ENCODE results near the gene CDC14A. TPM values are rescaled to one million over a fixed set of nuclear protein-coding genes. Genes with fewer than 3 reads are reported as not detected.

Gene CDC14A, protein sequence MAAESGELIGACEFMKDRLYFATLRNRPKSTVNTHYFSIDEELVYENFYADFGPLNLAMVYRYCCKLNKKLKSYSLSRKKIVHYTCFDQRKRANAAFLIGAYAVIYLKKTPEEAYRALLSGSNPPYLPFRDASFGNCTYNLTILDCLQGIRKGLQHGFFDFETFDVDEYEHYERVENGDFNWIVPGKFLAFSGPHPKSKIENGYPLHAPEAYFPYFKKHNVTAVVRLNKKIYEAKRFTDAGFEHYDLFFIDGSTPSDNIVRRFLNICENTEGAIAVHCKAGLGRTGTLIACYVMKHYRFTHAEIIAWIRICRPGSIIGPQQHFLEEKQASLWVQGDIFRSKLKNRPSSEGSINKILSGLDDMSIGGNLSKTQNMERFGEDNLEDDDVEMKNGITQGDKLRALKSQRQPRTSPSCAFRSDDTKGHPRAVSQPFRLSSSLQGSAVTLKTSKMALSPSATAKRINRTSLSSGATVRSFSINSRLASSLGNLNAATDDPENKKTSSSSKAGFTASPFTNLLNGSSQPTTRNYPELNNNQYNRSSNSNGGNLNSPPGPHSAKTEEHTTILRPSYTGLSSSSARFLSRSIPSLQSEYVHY
- 2.6 and 3.6 TPM in 2 replicates for total RNA-seq (2022)
- Bru-seq, nascent RNA = percentile 49 among the genes with signal in this experiment
- BruChase-seq, experiment 1, labeled RNA remaining after a 6-hour chase = percentile 32 among the genes with signal in this experiment
- percentile 44 among the genes with signal in this experiment for BruChase-seq, experiment 2, labeled RNA remaining after a 2-hour chase
- long read RNA-seq, full-length matches to known transcripts = 3 of 4 reads
- long read RNA-seq, partial matches to known transcripts = 0 of 4 reads
- long read RNA-seq, other reads (novel, unspliced or antisense) = 1 of 4 reads

DNA sequence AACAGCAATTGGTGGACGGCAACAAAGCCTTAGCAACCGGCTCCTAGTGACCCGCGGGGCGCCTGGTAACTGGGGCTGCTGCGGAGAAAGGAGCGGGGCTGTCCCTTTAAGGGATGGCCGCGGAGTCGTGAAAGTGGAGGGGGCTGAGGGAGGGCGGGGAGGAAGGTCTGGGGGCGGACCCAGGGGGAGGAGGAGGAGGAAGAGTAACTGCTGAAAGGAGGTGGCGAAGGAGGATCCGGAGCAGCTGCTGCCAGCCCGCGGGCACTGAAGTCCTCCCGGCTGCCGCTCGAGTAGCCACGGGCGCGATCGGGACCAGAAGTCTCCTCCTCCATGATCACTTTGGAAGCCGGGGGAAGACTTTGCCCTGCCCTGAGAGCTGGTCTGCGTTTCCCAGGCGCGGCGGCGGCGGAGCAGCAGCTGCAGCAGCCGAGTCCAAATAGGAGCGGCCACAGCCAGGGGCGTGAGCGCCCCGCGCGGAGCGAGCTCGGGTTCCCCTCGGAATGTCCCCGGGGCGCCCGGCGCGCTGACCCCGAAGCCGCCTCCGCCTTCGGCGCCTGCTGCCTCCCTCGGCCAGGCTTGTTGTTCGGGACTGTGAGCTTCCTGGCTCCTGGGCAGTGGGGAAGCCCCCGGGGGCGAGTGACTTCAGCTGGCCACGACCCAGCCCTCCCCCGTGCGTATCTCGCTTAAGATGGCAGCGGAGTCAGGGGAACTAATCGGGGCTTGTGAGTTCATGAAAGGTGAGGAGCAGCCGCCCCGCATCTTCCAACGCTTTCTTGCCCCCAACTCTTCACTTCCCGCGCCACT, at the start of gene CDC14A:
CDC14A (plus strand) TSS at position 240 of the 804 bp plus-strand sequence; CDS start at position 689, 449 bp downstream.
- CTCF ChIA-PET = interaction anchor here (0.8 to 2.3 kb wide), 8 partner anchors 30 to 531 kb away, joined by 3 to 9 read pairs (median 3); no protein-coding TSS in a partner anchor
- no peaks in the 10 kb centered on the region for H3K36me3 Mint-ChIP-seq (ENCODE audit: insufficient read depth, unreplicated experiment)
- intact Hi-C loops (cut with micrococcal nuclease) = loop anchor here (2.0 to 10.0 kb wide), 4 partner anchors 30 to 318 kb away; partner anchors contain the start of genes SASS6 and TRMT13

DNA sequence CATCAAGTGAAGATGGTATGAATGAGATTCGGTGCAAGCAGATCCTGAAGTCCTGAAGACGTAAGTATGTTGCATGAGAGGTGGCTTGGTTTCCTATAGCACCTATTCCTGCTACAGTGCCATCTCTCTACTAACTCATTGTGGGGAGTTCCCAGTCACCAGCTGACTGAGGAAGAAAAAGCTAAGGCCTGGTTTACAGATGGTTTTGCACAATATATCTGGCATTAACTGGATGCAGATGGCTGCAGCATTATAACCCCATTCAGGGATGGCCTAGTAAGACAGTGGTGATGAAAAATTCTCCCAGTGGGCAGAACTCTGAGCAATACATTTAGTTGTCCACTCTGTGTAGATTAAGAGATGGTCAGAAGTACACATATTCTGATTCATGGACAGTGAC, 49.6 kb upstream of the CDC14A start:
- CTCF ChIA-PET = interaction anchor here (1.2 to 1.4 kb wide), 2 partner anchors 19 to 20 kb away, joined by 3 read pairs; no protein-coding TSS in a partner anchor
- Mint-ChIP-seq H3K4me3 (ENCODE audit: unreplicated experiment) (no peak overlapping the region), H3K27me3 (ENCODE audit: insufficient read depth, unreplicated experiment) (no peaks in the 10 kb centered on the region), H3K36me3 (ENCODE audit: insufficient read depth, unreplicated experiment) (no peaks in the 10 kb centered on the region), H3K9me3 (ENCODE audit: unreplicated experiment) (no peaks in the 10 kb centered on the region), H3K4me1 (ENCODE audit: insufficient read depth, unreplicated experiment) (no peaks in the 10 kb centered on the region), H3K27ac (ENCODE audit: low read depth, unreplicated experiment) (no peak overlapping the region)
- no peak for TF ChIP-seq CTCF (IDR thresholded peaks at IDR 0.05; ENCODE audit: unreplicated experiment)
- BruUV-seq (replicated peaks) = no TSS peak
- intact Hi-C loops (cut with micrococcal nuclease) = no loop called here
- DNase-seq (ENCODE audit: unreplicated experiment) = no peak
- POLR2A ChIA-PET = no interaction called here

More for the DNA sequence above, at the start of gene CDC14A:
- peak; percentile 96 for DNase-seq (ENCODE audit: unreplicated experiment)
- Mint-ChIP-seq H3K9me3 (ENCODE audit: unreplicated experiment) (no peaks in the 10 kb centered on the region), H3K4me3 (ENCODE audit: unreplicated experiment) (peak within 1 kb of the TSS; percentile 92), H3K27me3 (ENCODE audit: insufficient read depth, unreplicated experiment) (no peaks in the 10 kb centered on the region), H3K4me1 (ENCODE audit: insufficient read depth, unreplicated experiment) (peaks cover 22% of the 10 kb centered on the region), H3K27ac (ENCODE audit: low read depth, unreplicated experiment) (peak within 1 kb of the TSS; percentile 86)
- BruUV-seq (replicated peaks) = no TSS peak
- no peak for TF ChIP-seq CTCF (IDR thresholded peaks at IDR 0.05; ENCODE audit: unreplicated experiment)
- POLR2A ChIA-PET = interaction anchor here (0.6 to 5.0 kb wide), 12 partner anchors 15 to 543 kb away, joined by 3 to 67 read pairs (median 4); partner anchors contain the start of genes DBT, EXTL2, RTCA and SASS6

GRCh38 chr1:100304227-100304626, 48.1 kb upstream of the CDC14A start:
- ChIA-PET CTCF (interaction anchor here (1.4 to 3.1 kb wide), 2 partner anchors 18 to 155 kb away, joined by 3 to 11 read pairs; no protein-coding TSS in a partner anchor), POLR2A (interaction anchor here (1.1 kb wide), 1 partner anchor 17 kb away, joined by 3 read pairs; no protein-coding TSS in a partner anchor)
- H3K36me3 Mint-ChIP-seq (ENCODE audit: insufficient read depth, unreplicated experiment) = no peaks in the 10 kb centered on the region
- DNase-seq (ENCODE audit: unreplicated experiment) = no peak
- H3K9me3 Mint-ChIP-seq (ENCODE audit: unreplicated experiment) = no peaks in the 10 kb centered on the region
- no peaks in the 10 kb centered on the region for H3K27me3 Mint-ChIP-seq (ENCODE audit: insufficient read depth, unreplicated experiment)
- intact Hi-C loops (cut with micrococcal nuclease) = no loop called here
- BruUV-seq (replicated peaks) = no TSS peak
- no peak overlapping the region for H3K27ac Mint-ChIP-seq (ENCODE audit: low read depth, unreplicated experiment)
- TF ChIP-seq CTCF (IDR thresholded peaks at IDR 0.05; ENCODE audit: unreplicated experiment) = no peak
- H3K4me3 Mint-ChIP-seq (ENCODE audit: unreplicated experiment) = no peak overlapping the region
- no peaks in the 10 kb centered on the region for H3K4me1 Mint-ChIP-seq (ENCODE audit: insufficient read depth, unreplicated experiment)
